Measurements from ENCODE around the gene TRIM67.

DNA sequence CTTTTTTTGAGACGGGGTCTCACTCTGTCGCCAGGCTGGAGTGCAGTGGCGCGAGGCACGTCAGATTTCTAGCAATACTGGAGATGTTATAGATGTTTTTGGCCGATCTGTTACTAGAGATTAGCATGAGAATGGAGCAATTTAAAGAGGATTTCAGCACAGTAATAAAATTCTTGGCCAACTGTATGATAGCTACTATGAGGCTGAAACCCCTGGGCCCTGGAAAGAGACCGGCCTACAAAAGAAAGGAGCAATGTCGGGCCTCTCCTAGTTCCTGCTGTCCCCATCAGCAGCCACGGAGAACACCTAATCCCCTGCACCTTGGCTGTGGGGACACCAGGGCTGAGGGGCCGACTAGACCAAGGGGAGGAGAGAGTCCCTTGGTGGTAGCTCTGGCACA, 69.7 kb downstream of the TRIM67 start:
- TF ChIP-seq POLR2AphosphoS5 (IDR thresholded peaks at IDR 0.05) (no peak), POLR2A (IDR thresholded peaks at IDR 0.05) (no peak), EP300 (IDR thresholded peaks at IDR 0.05) (no peak)

Data from stomach (tissue), 4 donors.